ENCODE measurements around the gene S100A7A.

GRCh38 chr1:153437236-153437635 is 20.9 kb downstream of the S100A7A start:
- TF ChIP-seq, protein P1, sequence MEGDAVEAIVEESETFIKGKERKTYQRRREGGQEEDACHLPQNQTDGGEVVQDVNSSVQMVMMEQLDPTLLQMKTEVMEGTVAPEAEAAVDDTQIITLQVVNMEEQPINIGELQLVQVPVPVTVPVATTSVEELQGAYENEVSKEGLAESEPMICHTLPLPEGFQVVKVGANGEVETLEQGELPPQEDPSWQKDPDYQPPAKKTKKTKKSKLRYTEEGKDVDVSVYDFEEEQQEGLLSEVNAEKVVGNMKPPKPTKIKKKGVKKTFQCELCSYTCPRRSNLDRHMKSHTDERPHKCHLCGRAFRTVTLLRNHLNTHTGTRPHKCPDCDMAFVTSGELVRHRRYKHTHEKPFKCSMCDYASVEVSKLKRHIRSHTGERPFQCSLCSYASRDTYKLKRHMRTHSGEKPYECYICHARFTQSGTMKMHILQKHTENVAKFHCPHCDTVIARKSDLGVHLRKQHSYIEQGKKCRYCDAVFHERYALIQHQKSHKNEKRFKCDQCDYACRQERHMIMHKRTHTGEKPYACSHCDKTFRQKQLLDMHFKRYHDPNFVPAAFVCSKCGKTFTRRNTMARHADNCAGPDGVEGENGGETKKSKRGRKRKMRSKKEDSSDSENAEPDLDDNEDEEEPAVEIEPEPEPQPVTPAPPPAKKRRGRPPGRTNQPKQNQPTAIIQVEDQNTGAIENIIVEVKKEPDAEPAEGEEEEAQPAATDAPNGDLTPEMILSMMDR (IDR thresholded peaks at IDR 0.05): no peak
- no peak for TF ChIP-seq POLR2A (IDR thresholded peaks at IDR 0.05)
